Measurements from ENCODE around the gene UROC1.

- TF ChIP-seq CTCF (IDR thresholded peaks at IDR 0.05) (no peak), EZH2 (IDR thresholded peaks at IDR 0.05; ENCODE audit: borderline replicate concordance, insufficient read depth, low read depth, low read length, poor library complexity, severe bottlenecking) (no peak)
Measured at GRCh38 chr3:126456211-126456610, 61.4 kb downstream of the UROC1 start.
